HL-60 (cell line): ENCODE measurements around the gene ZFYVE9.

Experiments
- DNase-seq, 2 experiments: peaks; one replicate each; pipeline ENCODE4 v3.0.0-alpha.2; 2010 to 2020; ENCODE audit warnings: low read depth in 1 of 2, low spot score in 1 of 2
- H3K27ac ChIP-seq: fragments of 250-450 bp; sonication (Bioruptor Pico); replicated peaks from 2 replicates; pipeline ENCODE4 v1.5.1; 2020; ENCODE audit warnings: mild to moderate bottlenecking, moderate library complexity
- H3K27me3 ChIP-seq: fragments of 250-450 bp; sonication (Bioruptor Pico); 2 replicates; pipeline ENCODE4 v1.5.1; 2021; ENCODE audit warnings: mild to moderate bottlenecking, moderate library complexity; ENCODE audit not compliant: insufficient read depth, poor library complexity, severe bottlenecking
- H3K4me3 ChIP-seq: replicated peaks from 2 replicates; pipeline ENCODE4 v1.5.1; 2011; ENCODE audit warnings: mild to moderate bottlenecking, control low read depth, low read length; ENCODE audit not compliant: insufficient read depth
- CTCF ChIP-seq: IDR thresholded peaks from one replicate; pipeline ENCODE4 v1.5.1; 2011; ENCODE audit warnings: low read length, control low read depth, inconsistent platforms; ENCODE audit not compliant: insufficient read depth
- GABPA ChIP-seq: IDR thresholded peaks from 2 replicates; pipeline ENCODE4 v1.6.1; 2012; ENCODE audit warnings: low read depth
- POLR2AphosphoS5 ChIP-seq: IDR thresholded peaks from 2 replicates; pipeline ENCODE4 v1.6.1; 2012; ENCODE audit warnings: low read depth
- REST ChIP-seq: IDR thresholded peaks from 2 replicates; pipeline ENCODE4 v1.6.1; 2012; ENCODE audit warnings: low read depth; ENCODE audit not compliant: insufficient replicate concordance
- SPI1 ChIP-seq: IDR thresholded peaks from 2 replicates; pipeline ENCODE4 v1.6.1; 2012; ENCODE audit warnings: low read depth, mild to moderate bottlenecking, borderline replicate concordance

ZFYVE9 gene

GRCh38 chr1:52365746-52366516 is 224.0 kb downstream of the ZFYVE9 start, which contains the start of gene CC2D1B:
Gene CC2D1B, minus strand, starts transcription at chr1:52366205. Its CDS starts 1,585 bp downstream, at chr1:52364620.
- peak within 1 kb of the TSS; percentile 93 for H3K4me3 ChIP-seq
- peak within 1 kb of the TSS; percentile 82 for H3K27ac ChIP-seq
- no peaks in the 10 kb centered on the region for H3K27me3 ChIP-seq
- peak; percentile 98 to 99 for DNase-seq
- peak; percentile 18; the same call in 1 of the 2 replicates for TF ChIP-seq SPI1
- TF ChIP-seq CTCF, result no peak
- TF ChIP-seq POLR2AphosphoS5, result peak; percentile 80; the same call in 1 of the 2 replicates

GRCh38 chr1:52366517-52366827 is 224.6 kb downstream of the ZFYVE9 start:
- DNase-seq, result no peak
- Histone ChIP-seq H3K4me3 (peak overlapping the region; percentile 93), H3K27me3 (no peaks in the 10 kb centered on the region), H3K27ac (peak overlapping the region; percentile 82)
- no peak for TF ChIP-seq GABPA
- TF ChIP-seq SPI1, result no peak
- TF ChIP-seq CTCF, result no peak
- no peak for TF ChIP-seq REST
- no peak for TF ChIP-seq POLR2AphosphoS5

- Histone ChIP-seq H3K27me3 (no peaks in the 10 kb centered on the region), H3K4me3 (no peak overlapping the region), H3K27ac (no peak overlapping the region)
- DNase-seq, result no peak
- TF ChIP-seq CTCF, result no peak
- no peak for TF ChIP-seq POLR2AphosphoS5
- TF ChIP-seq GABPA, result no peak
- TF ChIP-seq SPI1, result no peak
- TF ChIP-seq REST, result no peak
Measured at GRCh38 chr1:52367272-52367671, 225.4 kb downstream of the ZFYVE9 start.
